Stimulated activated CD4-positive, alpha-beta T cell treated with anti-CD3 and anti-CD28 coated beads, Interleukin-1b, Interleukin-23, amount 100 ng/mL, for 48 hours (primary cell): ENCODE measurements around the gene SHB.

Experiments used
- DNase-seq: peaks from one replicate; pipeline ENCODE4 v3.0.0-alpha.2; 2020

Gene SHB

DNA sequence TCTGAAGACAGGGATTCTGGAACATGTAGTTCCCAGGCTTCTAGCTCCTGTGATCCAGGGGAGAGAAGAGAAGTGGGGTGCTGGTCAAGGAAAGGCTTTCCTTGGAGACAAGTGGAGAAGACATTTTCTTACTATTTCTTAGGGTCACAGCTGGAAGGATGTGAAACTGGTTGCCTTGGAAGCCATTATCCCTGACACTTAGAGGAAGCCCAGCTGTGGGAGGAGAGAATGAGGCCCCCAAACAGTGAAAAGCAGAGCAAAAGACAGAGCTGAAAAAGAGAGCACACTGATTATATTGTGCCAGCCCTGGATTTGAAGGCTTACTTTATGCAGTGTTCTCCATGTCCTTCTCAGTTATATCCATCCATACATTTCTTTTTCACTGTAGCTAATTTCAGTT lies 17.5 kb upstream of the SHB start:
- no peak for DNase-seq

DNA sequence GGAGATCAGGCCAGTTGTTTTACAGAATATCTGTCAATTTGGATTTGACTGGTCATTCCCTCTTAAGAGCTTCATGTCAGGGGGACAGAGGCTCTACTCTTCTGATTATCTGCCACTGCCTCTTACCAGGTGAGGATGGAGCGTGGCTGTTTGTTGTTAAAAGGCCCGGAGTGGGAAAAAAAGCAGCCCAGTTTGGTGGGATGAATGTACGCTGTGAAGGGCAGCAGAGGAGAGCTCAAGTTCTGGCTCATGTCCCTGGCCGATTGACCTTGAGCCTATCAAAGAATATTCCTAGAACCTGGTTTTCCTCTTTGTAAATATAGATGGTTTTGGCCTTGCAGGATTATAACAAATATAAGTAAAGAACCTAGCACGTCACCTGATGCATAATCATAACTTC lies 16.3 kb upstream of the SHB start:
- no peak for DNase-seq

DNA sequence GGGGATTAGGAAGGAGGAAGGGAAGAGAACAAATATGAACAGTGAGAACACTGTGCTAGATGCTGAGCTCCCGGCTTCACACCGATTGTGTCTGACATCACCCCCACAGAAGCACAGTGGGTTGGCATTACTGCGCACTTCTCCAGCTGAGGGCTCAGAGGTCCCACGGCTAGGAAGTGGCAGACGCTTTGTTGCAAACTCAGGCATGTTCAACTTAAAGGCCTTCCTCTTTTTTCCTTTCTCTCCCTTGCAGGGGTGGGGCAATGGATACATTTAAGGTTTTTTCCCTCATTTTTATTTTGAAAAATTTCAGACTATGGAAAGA lies 15.5 kb upstream of the SHB start:
- no peak for DNase-seq

DNA sequence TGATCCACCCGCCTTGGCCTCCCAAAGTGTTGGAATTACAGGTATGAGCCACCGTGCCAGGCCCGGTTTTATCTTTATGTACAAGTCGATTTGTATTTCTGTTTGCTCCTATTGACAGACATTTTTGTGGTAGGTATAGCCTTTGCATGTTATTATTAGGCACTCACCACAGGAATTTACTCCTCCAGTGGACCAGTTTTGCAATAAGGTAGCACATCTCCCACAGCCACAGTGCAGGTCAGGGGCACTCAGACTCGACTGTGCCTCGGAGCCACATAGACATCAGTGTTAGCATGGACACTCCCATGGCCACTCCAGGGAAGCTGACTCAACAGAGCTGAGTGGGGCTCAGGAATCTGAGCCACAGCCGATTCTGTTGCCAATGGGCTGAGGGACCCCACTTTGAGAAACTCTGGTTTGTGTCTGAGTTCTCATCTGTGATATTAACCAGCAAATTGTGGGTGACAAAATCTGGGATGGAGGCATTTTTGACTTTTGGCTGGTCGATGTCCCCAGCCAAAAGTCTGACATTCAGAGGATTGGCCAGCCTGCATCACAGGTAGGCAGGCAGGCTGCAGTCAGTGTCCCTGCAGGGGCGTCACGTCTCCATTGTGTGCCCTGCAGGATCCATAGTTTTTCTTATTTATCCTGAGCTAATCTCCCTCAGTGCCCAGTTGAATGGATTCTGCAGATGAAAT lies 15.0 kb upstream of the SHB start:
- no peak for DNase-seq

DNA sequence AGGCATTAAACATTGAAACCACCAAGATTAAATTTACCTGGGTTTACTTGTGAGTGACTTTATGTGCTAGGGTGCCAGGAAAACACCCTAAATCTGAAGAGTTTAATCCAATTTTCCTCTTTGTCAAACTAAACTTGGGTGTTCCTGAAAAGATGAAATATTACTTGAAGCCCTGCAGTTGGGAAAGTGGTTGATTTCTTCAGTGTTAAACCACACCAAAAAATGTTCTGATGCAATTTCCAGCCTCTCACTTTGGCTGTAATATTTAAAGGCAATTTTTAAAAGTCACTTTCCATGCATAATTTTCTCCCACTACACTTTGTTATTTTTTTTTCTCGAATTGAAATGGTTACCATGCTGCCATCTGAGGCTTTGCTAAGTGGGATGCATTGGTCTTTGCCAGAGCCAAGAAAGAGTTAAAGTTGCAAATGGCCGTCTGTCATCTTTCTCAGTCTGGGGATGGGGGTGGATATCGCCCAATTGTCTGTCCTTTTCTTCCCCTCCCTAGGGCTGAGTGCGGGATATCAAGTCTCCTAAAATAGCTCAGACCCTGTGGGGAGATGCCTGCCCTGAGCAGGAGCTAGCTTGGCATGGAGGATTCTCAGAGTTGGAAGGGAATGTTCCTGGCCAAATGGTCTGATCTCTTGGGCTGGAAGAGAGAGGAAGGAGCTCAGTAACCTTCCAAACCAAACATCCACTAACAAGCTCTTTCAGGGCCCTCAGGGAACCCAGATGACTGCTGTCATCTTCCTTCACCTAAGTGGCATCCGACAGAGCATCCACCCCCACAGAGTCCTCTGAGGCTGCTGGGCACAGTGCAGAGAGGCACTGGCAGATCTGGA lies 13.6 kb upstream of the SHB start:
- DNase-seq: no peak

- DNase-seq: no peak
Observed at GRCh38 chr9:38081356-38082108, 12.5 kb upstream of the SHB start.

DNA sequence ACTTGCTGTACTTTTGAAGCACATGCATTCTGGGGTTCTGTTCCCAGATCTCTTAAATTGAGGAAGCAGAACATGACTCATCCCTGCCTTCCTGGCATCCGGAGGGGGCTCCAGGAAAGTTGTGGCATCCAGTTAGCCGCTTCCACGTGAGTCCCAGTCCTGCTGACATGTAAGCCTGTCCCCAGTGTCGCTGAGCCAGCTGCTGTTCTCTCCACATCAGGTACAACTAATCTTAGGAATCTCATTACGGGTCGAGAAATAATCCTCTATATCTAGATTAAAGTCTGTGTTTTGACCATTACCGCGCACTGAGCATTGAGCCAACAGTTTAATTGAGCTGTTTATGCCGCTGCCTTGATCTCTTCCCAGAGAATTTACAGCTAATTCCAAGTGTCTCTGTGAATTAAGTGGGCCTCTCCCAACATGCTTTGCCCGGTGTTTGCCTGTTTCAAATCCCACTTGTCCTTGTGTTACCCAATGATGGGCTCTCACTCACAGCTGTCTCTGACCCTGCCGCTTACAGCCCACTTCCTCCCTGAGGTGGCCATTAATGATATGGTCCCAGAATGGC lies 10.5 kb upstream of the SHB start:
- no peak for DNase-seq

GRCh38 chr9:38075272-38075671 lies 6.2 kb upstream of the SHB start:
- no peak for DNase-seq

GRCh38 chr9:38074441-38074961 lies 5.5 kb upstream of the SHB start:
- no peak for DNase-seq

- no peak for DNase-seq
Observed at GRCh38 chr9:38073882-38074281, 4.9 kb upstream of the SHB start.

GRCh38 chr9:38071470-38072134 lies 2.6 kb upstream of the SHB start:
- no peak for DNase-seq

DNA sequence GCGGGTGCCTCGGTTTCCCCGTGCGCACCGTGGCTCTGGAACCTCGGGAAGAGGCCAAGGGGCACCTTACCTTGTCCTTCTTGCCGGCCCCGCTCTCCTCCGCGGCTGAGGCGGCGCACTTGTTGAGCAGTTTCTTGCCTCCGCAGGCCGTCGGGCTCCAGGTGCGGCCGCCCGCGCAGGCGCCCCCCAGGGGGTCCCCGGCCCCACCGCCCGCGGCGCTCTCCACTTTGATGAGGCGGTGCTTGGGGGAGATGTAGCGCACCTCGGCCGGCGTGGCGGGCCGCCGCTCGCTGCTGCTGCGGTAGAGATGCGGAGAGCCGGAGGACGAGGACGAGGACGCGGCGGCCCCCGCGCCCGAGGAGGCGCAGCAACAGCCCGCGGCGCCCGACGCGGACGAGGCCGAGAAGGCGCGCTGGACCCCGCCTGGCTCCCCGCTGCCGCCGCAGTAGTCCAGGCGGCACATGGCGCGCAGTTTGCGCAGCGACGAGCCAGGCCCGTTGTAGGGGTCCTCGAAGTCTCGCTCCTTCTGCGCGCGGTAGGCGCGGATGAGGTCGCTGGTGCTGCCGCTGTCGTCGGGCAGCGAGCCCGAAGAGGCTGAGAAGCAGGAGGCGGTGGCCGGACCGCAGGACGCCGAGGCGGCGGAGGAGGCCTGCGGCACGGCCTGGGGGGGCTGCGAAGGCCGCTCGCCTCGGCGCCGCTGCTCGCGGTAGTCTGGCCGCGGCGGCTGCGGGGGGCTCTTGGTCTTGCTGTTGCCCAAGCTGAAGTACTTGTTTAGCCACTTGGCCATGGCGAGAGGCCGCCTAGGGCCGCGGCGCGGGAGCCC lies 957 bp downstream of the SHB start:
- no peak for DNase-seq

DNA sequence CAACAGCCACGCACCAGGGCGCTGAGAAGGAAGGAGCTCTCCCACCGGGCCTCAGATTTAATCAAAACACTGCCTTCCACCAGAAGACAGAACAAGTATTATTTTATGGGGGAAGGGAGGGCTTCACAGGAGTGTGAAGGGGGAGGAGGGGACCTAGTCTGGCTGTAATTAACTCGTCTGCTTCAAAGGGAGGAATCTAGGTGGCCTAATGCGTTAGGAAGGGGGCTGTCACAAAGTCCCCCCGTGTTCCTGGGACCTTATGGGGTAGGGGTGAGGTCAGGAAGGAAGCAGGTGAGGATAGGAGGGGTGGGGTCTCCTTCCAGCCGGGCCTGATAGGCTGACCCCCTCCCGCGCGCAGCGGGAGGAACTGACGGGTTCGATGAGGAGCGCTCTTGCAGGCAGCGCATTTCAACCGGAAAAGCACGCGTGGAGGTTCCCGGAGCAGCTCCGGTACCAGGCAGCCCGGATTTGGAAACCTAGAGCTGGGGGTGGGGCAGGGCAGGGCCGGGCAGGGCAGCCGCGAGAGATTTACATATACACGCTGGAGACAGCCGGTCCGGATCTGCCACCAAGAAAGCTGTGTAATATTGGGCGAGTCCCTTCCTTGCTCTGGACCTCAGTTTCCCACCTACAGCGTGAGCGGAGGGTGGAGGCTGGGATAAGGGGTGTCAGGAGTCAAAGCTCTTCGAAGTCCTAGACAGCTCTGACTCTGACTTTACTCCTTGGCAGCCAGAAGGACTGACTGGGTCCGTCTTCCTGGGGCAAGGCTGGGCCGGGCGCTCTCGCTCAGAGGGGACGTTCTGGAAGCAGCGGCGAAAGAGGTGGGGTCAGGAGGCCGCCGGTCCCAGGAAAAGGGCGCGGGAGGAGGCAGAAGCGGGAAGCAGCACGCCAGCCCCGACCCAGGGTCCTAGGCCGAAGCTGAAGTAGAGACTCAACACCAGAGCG lies 1.8 kb downstream of the SHB start:
- DNase-seq: no peak

- DNase-seq: no peak
Observed at GRCh38 chr9:38066197-38066913, 2.7 kb downstream of the SHB start.

DNA sequence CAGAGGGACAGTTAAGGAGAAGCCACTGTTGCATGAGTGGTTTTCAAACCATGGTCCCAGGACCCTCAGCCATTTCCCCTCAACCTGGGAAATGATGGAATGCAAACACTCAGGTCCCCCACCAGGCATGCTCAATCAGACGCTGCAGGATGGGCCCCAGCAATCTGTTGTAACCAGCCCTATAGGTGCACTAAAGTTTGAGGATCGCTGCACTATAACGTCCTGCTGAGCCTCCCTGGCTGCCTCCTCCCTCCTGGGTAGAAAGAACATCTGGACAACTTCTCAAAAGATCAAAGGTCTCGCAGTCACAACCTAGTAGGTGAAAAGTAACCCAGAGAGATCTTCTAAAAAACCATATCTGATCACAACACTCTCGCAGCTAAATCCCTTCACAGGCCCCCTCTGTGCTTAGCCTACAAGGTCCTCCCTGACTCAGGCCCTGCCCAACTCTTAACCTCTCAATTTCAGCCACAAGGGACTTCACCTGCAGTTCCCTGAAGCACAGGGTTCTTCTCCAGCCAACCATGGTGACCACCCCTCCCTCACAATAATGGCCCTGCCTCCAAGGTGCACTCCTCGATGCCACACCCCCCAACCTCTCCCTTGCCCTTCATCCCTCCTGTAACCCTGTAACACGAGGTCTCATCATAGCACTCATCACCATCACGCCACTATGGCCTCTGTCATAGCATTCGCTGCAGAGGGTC lies 3.5 kb downstream of the SHB start:
- no peak for DNase-seq

- DNase-seq: no peak
Observed at GRCh38 chr9:38064842-38065368, 4.1 kb downstream of the SHB start.

DNA sequence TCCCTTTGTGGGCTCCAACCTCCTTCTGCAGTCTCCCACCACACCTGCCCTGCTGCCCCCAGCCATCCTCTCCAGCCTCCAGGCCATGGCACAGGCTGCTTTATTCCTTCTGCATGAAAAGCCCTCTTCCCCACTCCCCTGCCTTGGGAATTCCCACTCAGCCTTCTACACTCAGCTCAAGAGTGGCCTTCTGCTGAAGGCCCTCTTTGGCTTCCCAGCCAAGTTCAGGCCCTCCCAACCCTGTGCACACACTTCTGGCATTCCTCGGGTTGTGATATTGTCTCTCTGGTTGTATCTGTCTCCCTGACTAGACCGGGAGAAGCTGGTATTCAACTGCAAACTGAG lies 5.7 kb downstream of the SHB start:
- no peak for DNase-seq

DNA sequence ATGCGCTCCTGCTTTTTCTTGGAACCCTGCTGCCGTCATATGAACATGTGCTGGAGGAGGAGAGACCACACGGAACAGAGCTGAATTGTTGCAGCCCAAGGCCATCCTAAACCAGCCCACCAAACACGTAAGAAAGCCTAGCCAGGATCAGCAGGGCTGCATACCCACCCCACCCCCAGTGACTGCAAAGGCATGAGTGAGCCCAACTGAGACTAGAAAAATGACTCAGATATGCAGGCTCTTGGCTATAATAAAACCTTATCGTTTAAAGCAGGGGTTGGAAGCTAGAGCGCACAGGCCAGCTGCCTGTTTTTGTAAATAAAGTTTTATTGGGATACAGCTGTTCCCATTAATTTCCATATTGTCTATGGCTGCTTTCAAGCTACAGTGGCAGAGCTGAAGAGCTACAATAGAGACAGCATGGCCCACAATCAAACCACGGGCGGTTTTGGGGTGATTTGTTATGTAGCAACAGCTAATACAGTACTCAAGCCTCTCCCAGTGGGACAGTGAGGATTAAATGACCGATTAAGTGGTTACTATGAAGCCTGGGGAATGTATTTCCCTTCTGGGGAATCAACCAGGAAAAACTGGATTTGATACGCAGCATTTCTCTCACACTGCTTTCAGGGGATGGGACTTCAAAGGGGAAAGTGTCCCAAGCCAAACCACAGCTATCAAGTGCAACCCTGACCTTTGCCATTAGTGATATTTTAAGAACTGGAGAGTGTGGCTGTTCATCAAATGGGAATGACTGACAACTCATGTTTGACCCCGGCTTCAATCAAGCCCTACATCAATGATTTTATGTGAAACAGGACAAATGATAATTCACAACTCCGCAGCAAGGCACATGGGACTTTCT lies 6.3 kb downstream of the SHB start:
- DNase-seq: no peak
